Right lobe of liver (tissue), 6 donors: ENCODE data around the gene IRF4. TPM values are rescaled to one million over a fixed set of nuclear protein-coding genes. Genes with fewer than 3 reads are reported as not detected.

ENCODE experiments used
- ATAC-seq, 4 donors: fragments of 200-7000 bp; cut with Tn5 transposase; one replicate each; pipeline ENCODE4 v1.9.1; 2020; ENCODE audit warnings: mild to moderate bottlenecking in 4 of 4, moderate library complexity in 4 of 4
- DNase-seq, 3 donors: peaks; one replicate each; pipeline ENCODE4 v3.0.0-alpha.2; 2020
- H3K27ac ChIP-seq, 3 donors: fragments of 200-600 bp; one replicate each; pipeline ENCODE4 v1.8.0; 2022
- H3K27me3 ChIP-seq, 2 donors: fragments of 200-600 bp; one replicate each; pipeline ENCODE4 v1.8.0; 2022
- H3K36me3 ChIP-seq, 4 donors: fragments of 200-600 bp; sonication (generic) in 1 of 4; one replicate each; pipeline versions ENCODE4 v1.5.1 to v1.8.0; 2017 to 2022; ENCODE audit warnings: control low read depth in 1 of 4
- H3K4me1 ChIP-seq, 4 donors: fragments of 200-600 bp; sonication (generic) in 1 of 4; one replicate each; pipeline versions ENCODE4 v1.5.1 to v1.8.0; 2017 to 2022; ENCODE audit warnings: control low read depth in 1 of 4
- H3K4me3 ChIP-seq, 3 donors: fragments of 200-600 bp; one replicate each; pipeline ENCODE4 v1.8.0; 2022
- H3K9me3 ChIP-seq, 4 donors: fragments of 200-600 bp; sonication (generic) in 1 of 4; one replicate each; pipeline versions ENCODE4 v1.5.1 to v1.8.0; 2017 to 2022; ENCODE audit warnings: control low read depth in 1 of 4
- POLR2A ChIP-seq: fragments of 450-650 bp; IDR thresholded peaks from one replicate; pipeline ENCODE4 v1.6.1; 2017; ENCODE audit warnings: antibody characterized with exemption, mild to moderate bottlenecking
- WGBS: methylation state at CpG from one replicate; pipeline ENCODE4 v1.1.6; 2018; ENCODE audit warnings: low coverage, low lambda C conversion rate; ENCODE audit not compliant: insufficient coverage; ENCODE audit errors: missing lambda C conversion rate; 5-methylcytosine and 5-hydroxymethylcytosine counted together
- intact Hi-C, 2 donors: fragments of 100-400 bp; cut with DNase I; formaldehyde crosslinking; loops; one replicate each; pipeline versions ENCODE4 v1.11.2 to v1.14.1; 2022
- total RNA-seq, 6 experiments: library from RNA; depleted of rRNA in 2 of 6; stranded (reverse); fragments of >200 nt in 2 of 6; fragmentation: NEBNext Ultra II Directional in 3 of 6; extraction: Animal tissue kit (Norgen Biotek cat#: 25700) in 3 of 6; gene quantifications; one replicate each; pipeline versions ENCODE4 v1.1.0 to v1.2.4, GENCODE V29; 2016 to 2023
- TF ChIP-seq, protein P1 (sequence below), 4 donors: fragments of 200-600 bp in 3 of 4; fragments of 450-650 bp in 1 of 4; IDR thresholded peaks; one replicate each; pipeline versions ENCODE4 v1.5.1 to v1.8.0; 2016 to 2022; ENCODE audit warnings: antibody characterized with exemption in 4 of 4, mild to moderate bottlenecking in 2 of 4
- donor health status: DM: no; HTN: yes; CAD: no.
- donor health status: DM: no; HTN: no; CAD: no.
- donor health status: DM: no; HTN: no; CAD: no.
- donor health status: DM: no; HTN: yes; CAD: no.
- donor health status: DM: no; HTN: yes; CAD: no.

The IRF4 gene
- total RNA-seq, 6 experiments from 2014 or later, result 0.24 to 5.0 (median 1.6) TPM

DNA sequence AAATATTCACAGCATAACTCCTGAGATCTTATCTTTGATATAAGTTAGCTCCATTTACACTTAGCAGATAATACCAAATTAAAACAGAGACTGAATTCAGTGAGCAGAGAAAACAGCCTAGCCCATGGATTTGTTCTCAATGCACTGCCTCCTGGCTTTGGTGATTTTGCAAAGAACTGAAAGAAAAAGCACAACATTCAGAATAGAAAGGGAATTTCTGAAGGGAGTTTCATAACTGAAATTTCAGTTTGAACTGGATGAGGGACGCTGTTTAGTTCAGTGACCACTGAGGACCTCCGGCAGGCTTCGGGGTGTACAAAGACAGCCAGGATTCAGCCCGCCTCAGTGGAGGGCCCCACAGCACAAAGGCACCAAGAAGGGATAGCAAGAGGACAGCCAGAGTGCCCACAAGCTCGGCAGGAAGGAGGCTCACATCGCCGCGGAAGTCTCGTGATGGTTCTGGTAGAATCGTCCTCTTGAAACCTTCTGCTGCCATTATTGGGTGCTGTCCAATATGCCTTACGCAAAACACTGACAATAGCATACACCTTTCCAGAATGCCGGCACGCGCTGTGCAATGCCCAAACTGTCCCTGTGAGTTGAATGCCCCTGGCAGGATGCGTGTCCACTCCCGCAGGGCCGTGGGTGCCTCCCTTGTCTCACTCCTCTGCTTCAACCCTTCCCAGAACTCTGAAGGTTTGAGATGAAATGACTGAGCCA is 9.7 kb upstream of the IRF4 start:
- Histone ChIP-seq H3K36me3 (no peaks in the 10 kb centered on the region), H3K4me3 (no peak overlapping the region), H3K27ac (no peak overlapping the region), H3K4me1 (peaks cover 0 to 13% (median 3%) of the 10 kb centered on the region in 4 donors), H3K9me3 (no peaks in the 10 kb centered on the region), H3K27me3 (no peaks in the 10 kb centered on the region)
- TF ChIP-seq, protein P1, sequence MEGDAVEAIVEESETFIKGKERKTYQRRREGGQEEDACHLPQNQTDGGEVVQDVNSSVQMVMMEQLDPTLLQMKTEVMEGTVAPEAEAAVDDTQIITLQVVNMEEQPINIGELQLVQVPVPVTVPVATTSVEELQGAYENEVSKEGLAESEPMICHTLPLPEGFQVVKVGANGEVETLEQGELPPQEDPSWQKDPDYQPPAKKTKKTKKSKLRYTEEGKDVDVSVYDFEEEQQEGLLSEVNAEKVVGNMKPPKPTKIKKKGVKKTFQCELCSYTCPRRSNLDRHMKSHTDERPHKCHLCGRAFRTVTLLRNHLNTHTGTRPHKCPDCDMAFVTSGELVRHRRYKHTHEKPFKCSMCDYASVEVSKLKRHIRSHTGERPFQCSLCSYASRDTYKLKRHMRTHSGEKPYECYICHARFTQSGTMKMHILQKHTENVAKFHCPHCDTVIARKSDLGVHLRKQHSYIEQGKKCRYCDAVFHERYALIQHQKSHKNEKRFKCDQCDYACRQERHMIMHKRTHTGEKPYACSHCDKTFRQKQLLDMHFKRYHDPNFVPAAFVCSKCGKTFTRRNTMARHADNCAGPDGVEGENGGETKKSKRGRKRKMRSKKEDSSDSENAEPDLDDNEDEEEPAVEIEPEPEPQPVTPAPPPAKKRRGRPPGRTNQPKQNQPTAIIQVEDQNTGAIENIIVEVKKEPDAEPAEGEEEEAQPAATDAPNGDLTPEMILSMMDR (IDR thresholded peaks at IDR 0.05), result no peak
- no peak for TF ChIP-seq POLR2A
- intact Hi-C loops, result no loop called here
- WGBS, result 76% methylated on average over 17 of the region's 17 CpGs
- no peak for ATAC-seq
- peak in 2 of 3 donors; percentile 40 to 48 for DNase-seq

DNA sequence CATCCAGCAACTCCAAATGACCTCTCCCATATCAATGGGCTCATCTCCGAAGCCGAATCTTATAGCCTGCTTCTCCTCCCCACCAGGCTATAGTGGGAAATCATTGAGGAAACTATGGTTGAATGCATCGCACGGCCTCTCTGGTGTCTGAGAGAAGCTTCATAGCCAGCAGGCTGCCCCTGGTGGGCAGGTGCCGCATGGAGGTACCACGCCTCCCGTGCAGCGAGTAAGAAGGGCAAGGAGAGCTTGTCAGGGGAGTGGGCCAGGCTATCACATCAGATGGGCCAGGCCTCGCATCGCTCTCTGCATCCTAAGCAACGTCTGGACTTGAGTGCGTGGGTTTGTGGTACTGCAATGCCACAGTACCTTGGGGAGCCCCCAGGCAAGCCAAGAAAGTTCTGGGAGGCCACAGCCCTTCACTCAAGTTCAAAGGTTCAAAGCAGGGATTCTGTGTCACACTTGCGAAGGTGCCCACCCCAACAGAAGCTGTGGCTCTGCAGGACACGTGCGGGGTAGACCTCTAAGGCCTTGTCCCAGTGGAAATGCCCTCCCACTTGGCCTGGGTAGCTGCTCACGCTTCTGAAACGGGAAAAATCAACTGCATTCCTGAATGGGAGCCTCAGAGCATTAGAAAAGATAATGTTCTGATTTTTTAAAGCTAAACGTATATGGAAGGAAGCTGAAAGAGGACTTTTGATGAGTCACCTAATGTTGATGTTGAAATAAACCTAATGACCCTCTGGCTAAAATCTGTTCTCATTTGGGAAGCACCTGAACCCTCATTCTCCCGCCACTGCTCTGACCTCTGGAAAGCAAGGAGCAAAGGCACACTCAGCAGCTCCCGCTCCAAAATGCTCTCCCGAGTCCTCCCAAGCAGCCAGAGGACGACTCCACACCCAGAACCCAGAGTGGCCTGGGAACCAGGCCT is 8.4 kb upstream of the IRF4 start:
- intact Hi-C loops, result no loop called here
- Histone ChIP-seq H3K27ac (no peak overlapping the region), H3K27me3 (no peaks in the 10 kb centered on the region), H3K9me3 (no peaks in the 10 kb centered on the region), H3K4me1 (peaks cover 0 to 19% (median 7%) of the 10 kb centered on the region in 4 donors), H3K4me3 (no peak overlapping the region), H3K36me3 (no peaks in the 10 kb centered on the region)
- TF ChIP-seq, protein P1 (IDR thresholded peaks at IDR 0.05), result no peak
- TF ChIP-seq POLR2A, result no peak
- 61% methylated on average over 6 of the region's 22 CpGs for WGBS
- DNase-seq, result peak in 2 of 3 donors; percentile 19 to 42
- ATAC-seq, result no peak

DNA sequence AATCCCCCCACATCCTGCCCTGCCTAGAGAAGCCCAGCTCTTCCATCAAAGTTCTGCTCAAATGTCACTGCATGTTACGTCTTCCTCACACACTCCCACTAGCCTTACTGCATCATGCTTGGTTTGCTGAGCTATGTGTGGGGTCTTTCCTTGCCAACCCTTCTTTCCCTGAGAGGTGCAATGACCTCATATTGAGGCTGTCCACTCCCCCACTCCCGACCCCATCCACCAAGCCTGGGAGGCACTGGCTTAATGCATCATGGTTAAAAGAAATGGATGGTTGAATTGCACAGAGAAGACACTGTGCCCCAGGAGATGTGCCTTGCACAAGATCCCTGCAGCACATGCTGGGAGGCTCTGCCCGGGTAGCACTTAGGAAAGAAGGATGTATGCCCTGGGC is 7.7 kb upstream of the IRF4 start:
- Histone ChIP-seq H3K4me1 (peaks cover 0 to 20% (median 7%) of the 10 kb centered on the region in 4 donors), H3K9me3 (no peaks in the 10 kb centered on the region), H3K27ac (no peak overlapping the region), H3K4me3 (no peak overlapping the region), H3K27me3 (no peaks in the 10 kb centered on the region), H3K36me3 (no peaks in the 10 kb centered on the region)
- 70% methylated on average over 3 of the region's 3 CpGs for WGBS
- no peak for ATAC-seq
- intact Hi-C loops, result no loop called here
- no peak for TF ChIP-seq POLR2A
- TF ChIP-seq, protein P1 (IDR thresholded peaks at IDR 0.05), result no peak
- peak in 1 of 3 donors; percentile 20 for DNase-seq

DNA sequence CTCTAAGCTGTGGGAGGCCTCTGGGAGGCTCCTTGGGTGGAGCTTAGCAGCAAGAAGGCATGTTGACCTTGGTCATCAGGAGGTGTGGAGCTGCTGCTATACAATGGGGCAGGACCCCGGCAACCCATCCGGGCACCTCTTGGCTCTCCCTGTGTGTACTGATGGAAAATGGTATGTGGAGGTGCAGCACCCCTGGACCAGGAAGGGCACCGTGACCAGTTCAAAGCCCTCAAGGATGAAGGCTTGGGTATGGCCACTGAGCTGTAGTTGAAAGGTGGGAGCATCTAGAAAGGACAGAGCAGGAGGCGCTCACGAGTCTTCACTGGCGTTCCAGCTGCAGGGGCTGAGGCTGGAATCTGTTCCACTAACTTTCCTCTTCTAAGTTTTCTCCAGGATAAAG is 6.7 kb upstream of the IRF4 start:
- Histone ChIP-seq H3K27me3 (no peaks in the 10 kb centered on the region), H3K9me3 (no peaks in the 10 kb centered on the region), H3K36me3 (no peaks in the 10 kb centered on the region), H3K4me3 (no peak overlapping the region), H3K4me1 (peaks cover 0 to 20% (median 7%) of the 10 kb centered on the region in 4 donors), H3K27ac (no peak overlapping the region)
- WGBS, result 93% methylated on average over 3 of the region's 6 CpGs
- intact Hi-C loops, result no loop called here
- TF ChIP-seq, protein P1 (IDR thresholded peaks at IDR 0.05), result no peak
- TF ChIP-seq POLR2A, result no peak
- no peak for ATAC-seq
- no peak for DNase-seq
